WTC11 (cell line): ENCODE data around the gene CSNK1E. TPM values are rescaled to one million over a fixed set of nuclear protein-coding genes. Genes with fewer than 3 reads are reported as not detected.
A peak's percentile ranks its signal among the peaks of the same experiment; 100 is the strongest.

ENCODE experiments used
- ATAC-seq: fragments of 200-7000 bp; cut with Tn5 transposase; 2 replicates; pipeline ENCODE4 v1.10.0; 2021; ENCODE audit warnings: mild to moderate bottlenecking, moderate library complexity
- Bru-seq: library from RNA; stranded (reverse); fragments of 400-500 nt; gene quantifications from one replicate; lab custom pipeline; 2021; lab: Mats Ljungman, UMichigan
- CTCF ChIA-PET: fragments of 300-600 bp; sonication (Branson Sonifier 250); formaldehyde crosslinking; loops from one replicate; lab custom pipeline; 2021; ENCODE audit warnings: antibody characterized with exemption; lab: Charles Lee
- POLR2A ChIA-PET: fragments of 350-600 bp; sonication (Branson Sonifier 250); formaldehyde crosslinking; loops from one replicate; lab custom pipeline; 2021; ENCODE audit warnings: antibody characterized with exemption; lab: Charles Lee
- DNase-seq: peaks from one replicate; pipeline ENCODE4 v3.0.0; 2021; ENCODE audit warnings: low spot score
- H3K27ac Mint-ChIP-seq: 2 replicates; pipeline ENCODE4 v1.8.0; 2021; ENCODE audit warnings: mixed read lengths
- H3K27me3 Mint-ChIP-seq: 2 replicates; pipeline ENCODE4 v1.8.0; 2021; ENCODE audit warnings: low read depth, mild to moderate bottlenecking, moderate library complexity, mixed read lengths
- H3K36me3 Mint-ChIP-seq: 2 replicates; pipeline ENCODE4 v1.8.0; 2021; ENCODE audit warnings: mixed read lengths
- H3K4me1 Mint-ChIP-seq: 2 replicates; pipeline ENCODE4 v1.8.0; 2022; ENCODE audit warnings: mixed read lengths
- H3K4me3 Mint-ChIP-seq: 2 replicates; pipeline ENCODE4 v1.8.0; 2021; ENCODE audit warnings: mild to moderate bottlenecking, moderate library complexity, mixed read lengths
- H3K9me3 Mint-ChIP-seq: 2 replicates; pipeline ENCODE4 v1.8.0; 2021; ENCODE audit warnings: mixed read lengths
- ATF1 ChIP-seq: sonication (generic); formaldehyde crosslinking; IDR thresholded peaks from 2 replicates; pipeline ENCODE4 v1.8.1; 2023; ENCODE audit warnings: mild to moderate bottlenecking, moderate library complexity, missing genetic modification reagents
- CBFB ChIP-seq: sonication (generic); formaldehyde crosslinking; IDR thresholded peaks from 2 replicates; pipeline ENCODE4 v1.8.1; 2022; ENCODE audit warnings: mild to moderate bottlenecking, low read depth, missing genetic modification reagents
- CDX4 ChIP-seq: fragments of 250-450 bp; sonication (Bioruptor Pico); IDR thresholded peaks from 2 replicates; pipeline ENCODE4 v1.9.0; 2021; ENCODE audit warnings: moderate library complexity, mild to moderate bottlenecking, inconsistent platforms, borderline replicate concordance
- CTCF ChIP-seq: fragments of 200-600 bp; IDR thresholded peaks from 2 replicates; pipeline ENCODE4 v1.8.0; 2022; ENCODE audit warnings: antibody characterized with exemption
- ETV6 ChIP-seq: sonication (generic); formaldehyde crosslinking; IDR thresholded peaks from 2 replicates; pipeline ENCODE4 v1.8.1; 2022; ENCODE audit warnings: mild to moderate bottlenecking, missing genetic modification reagents
- FOXP4 ChIP-seq: sonication (generic); formaldehyde crosslinking; IDR thresholded peaks from 2 replicates; pipeline ENCODE4 v1.8.0; 2022; ENCODE audit warnings: mild to moderate bottlenecking, missing genetic modification reagents
- GABPB1 ChIP-seq: sonication (generic); formaldehyde crosslinking; IDR thresholded peaks from 2 replicates; pipeline ENCODE4 v1.8.1; 2023; ENCODE audit warnings: mild to moderate bottlenecking, missing genetic modification reagents
- KAT7 ChIP-seq: sonication (generic); formaldehyde crosslinking; IDR thresholded peaks from 2 replicates; pipeline ENCODE4 v1.8.1; 2023; ENCODE audit warnings: missing genetic modification reagents, mild to moderate bottlenecking, borderline replicate concordance
- NFYB ChIP-seq: sonication (generic); formaldehyde crosslinking; conservative IDR thresholded peaks from 2 replicates; pipeline ENCODE4 v1.8.0; 2022; ENCODE audit warnings: low read depth, missing genetic modification reagents
- NR1H2 ChIP-seq: sonication (generic); formaldehyde crosslinking; IDR thresholded peaks from 2 replicates; pipeline ENCODE4 v1.9.0; 2021; ENCODE audit warnings: mild to moderate bottlenecking, moderate library complexity, missing genetic modification reagents
- NR3C1 ChIP-seq: sonication (generic); formaldehyde crosslinking; conservative IDR thresholded peaks from 2 replicates; pipeline ENCODE4 v1.8.1; 2023; ENCODE audit warnings: low read depth, mild to moderate bottlenecking, missing genetic modification reagents
- PRDM15 ChIP-seq: sonication (generic); formaldehyde crosslinking; IDR thresholded peaks from 2 replicates; pipeline ENCODE4 v1.8.0; 2022; ENCODE audit warnings: missing genetic modification reagents
- RORB ChIP-seq: fragments of 250-450 bp; sonication (Bioruptor Pico); IDR thresholded peaks from 2 replicates; pipeline ENCODE4 v1.9.0; 2021; ENCODE audit warnings: mild to moderate bottlenecking
- SMAD4 ChIP-seq: sonication (generic); formaldehyde crosslinking; IDR thresholded peaks from 2 replicates; pipeline ENCODE4 v1.8.0; 2022; ENCODE audit warnings: mild to moderate bottlenecking, missing genetic modification reagents
- SOX15 ChIP-seq: fragments of 250-450 bp; sonication (Bioruptor Pico); IDR thresholded peaks from 2 replicates; pipeline ENCODE4 v1.9.0; 2021; ENCODE audit warnings: mild to moderate bottlenecking
- TEAD1 ChIP-seq: sonication (generic); formaldehyde crosslinking; IDR thresholded peaks from 2 replicates; pipeline ENCODE4 v1.8.0; 2022; ENCODE audit warnings: mild to moderate bottlenecking, missing genetic modification reagents
- TEAD4 ChIP-seq: sonication (generic); formaldehyde crosslinking; IDR thresholded peaks from 2 replicates; pipeline ENCODE4 v1.8.0; 2022; ENCODE audit warnings: mild to moderate bottlenecking, missing genetic modification reagents
- ZMAT4 ChIP-seq: fragments of 250-450 bp; sonication (Bioruptor Pico); IDR thresholded peaks from 2 replicates; pipeline ENCODE4 v1.9.0; 2021; ENCODE audit warnings: mild to moderate bottlenecking
- ZNF121 ChIP-seq: sonication (generic); formaldehyde crosslinking; IDR thresholded peaks from 2 replicates; pipeline ENCODE4 v1.8.0; 2023; ENCODE audit warnings: missing genetic modification reagents
- ZNF219 ChIP-seq: sonication (generic); formaldehyde crosslinking; IDR thresholded peaks from 2 replicates; pipeline ENCODE4 v1.8.0; 2023; ENCODE audit warnings: missing genetic modification reagents, mild to moderate bottlenecking, borderline replicate concordance
- ZNF396 ChIP-seq: fragments of 250-450 bp; sonication (Bioruptor Pico); IDR thresholded peaks from 2 replicates; pipeline ENCODE4 v1.8.0; 2021; ENCODE audit warnings: mild to moderate bottlenecking, moderate library complexity, borderline replicate concordance
- ZNF512 ChIP-seq: sonication (generic); formaldehyde crosslinking; IDR thresholded peaks from 2 replicates; pipeline ENCODE4 v1.8.1; 2022; ENCODE audit warnings: missing genetic modification reagents, borderline replicate concordance
- ZNF671 ChIP-seq: fragments of 250-450 bp; sonication (Bioruptor Pico); IDR thresholded peaks from 2 replicates; pipeline ENCODE4 v1.8.0; 2021; ENCODE audit warnings: mild to moderate bottlenecking
- long read RNA-seq, 3 experiments: library from RNA in 1 of 3; library from capped mRNA in 1 of 3; library from polyadenylated mRNA in 1 of 3; unstranded in 2 of 3; stranded (forward) in 1 of 3; transcript quantifications; one replicate each; pipeline ENCODE4 v2.0.0, GENCODE V29; 2021
- total RNA-seq: library from RNA; stranded (reverse); gene quantifications from 3 replicates; pipeline ENCODE4 v1.2.3, GENCODE V29; 2021

Gene CSNK1E
- total RNA-seq (262 to 271 TPM (median 265 TPM) in 3 replicates), Bru-seq, nascent RNA (percentile 94 among the genes with signal in this experiment)
- long read RNA-seq, experiment 1, transcript CSNK1E-204 (10 exons, 1,580 nt): minor isoform, 13 of 574 reads
- long read RNA-seq, experiment 1, transcript CSNK1E-205 (8 exons, 2,127 nt): minor isoform, 22 of 574 reads
- long read RNA-seq, experiment 1, transcript CSNK1E-206 (8 exons, 1,631 nt): minor isoform, 8 of 574 reads
- long read RNA-seq, experiment 1, transcript CSNK1E-203 (11 exons, 2,791 nt): major isoform, 391 of 574 reads
- long read RNA-seq, experiment 1, partial matches to known transcripts: 44 of 574 reads
- long read RNA-seq, experiment 1, other reads (novel, unspliced or antisense): 96 of 574 reads
- long read RNA-seq, experiment 2, transcript CSNK1E-203 (11 exons, 2,791 nt): major isoform, 47 of 130 reads
- long read RNA-seq, experiment 2, transcript CSNK1E-204 (10 exons, 1,580 nt): minor isoform, 6 of 130 reads
- long read RNA-seq, experiment 2, partial matches to known transcripts: 12 of 130 reads
- long read RNA-seq, experiment 2, other reads (novel, unspliced or antisense): 59 of 130 reads
- long read RNA-seq, experiment 3, partial matches to known transcripts: 1 of 8 reads
- long read RNA-seq, experiment 3, other reads (novel, unspliced or antisense): 7 of 8 reads

GRCh38 chr22:38317122-38317994 is at the start of gene CSNK1E:
CSNK1E (minus strand) TSS chr22:38317433; CDS start chr22:38314157, 3,276 bp downstream.
- H3K4me1 Mint-ChIP-seq: peaks cover 66% of the 10 kb centered on the region
- H3K36me3 Mint-ChIP-seq: peaks cover 23% of the 10 kb centered on the region
- POLR2A ChIA-PET: interaction anchor here (0.5 to 1.5 kb wide), 6 partner anchors 9 to 614 kb away, joined by 3 to 5 read pairs (median 4); no protein-coding TSS in a partner anchor
- ATAC-seq: peak; percentile 40
- DNase-seq: peak; percentile 75
- H3K27ac Mint-ChIP-seq: peak within 1 kb of the TSS; percentile 99
- H3K4me3 Mint-ChIP-seq: peak within 1 kb of the TSS; percentile 94
- no peaks in the 10 kb centered on the region for H3K9me3 Mint-ChIP-seq
- H3K27me3 Mint-ChIP-seq: no peaks in the 10 kb centered on the region
- CTCF ChIA-PET: interaction anchor here (1.0 to 1.4 kb wide), 2 partner anchors 55 to 265 kb away, joined by 3 to 5 read pairs; no protein-coding TSS in a partner anchor
- TF ChIP-seq ZNF512 (CRISPR knock-in tag) (no peak), RORB (CRISPR knock-in tag) (no peak), ZNF671 (CRISPR knock-in tag) (no peak), ATF1 (CRISPR knock-in tag) (no peak), CDX4 (CRISPR knock-in tag) (no peak), PRDM15 (CRISPR knock-in tag) (no peak), NR1H2 (CRISPR knock-in tag) (no peak), ZNF219 (CRISPR knock-in tag) (no peak), NFYB (CRISPR knock-in tag) (no peak), SOX15 (CRISPR knock-in tag) (no peak), ZNF396 (CRISPR knock-in tag) (no peak), KAT7 (CRISPR knock-in tag) (no peak), NR3C1 (CRISPR knock-in tag) (no peak), CBFB (CRISPR knock-in tag) (no peak), FOXP4 (CRISPR knock-in tag) (peak; percentile 40; the same call in 1 of the 2 replicates), TEAD4 (no peak), SMAD4 (CRISPR knock-in tag) (no peak), GABPB1 (no peak), ZMAT4 (no peak), TEAD1 (CRISPR knock-in tag) (0 out of 2 replicates have a peak, but pooled peaks have one; percentile 57), CTCF (no peak), ZNF121 (CRISPR knock-in tag) (0 out of 2 replicates have a peak, but pooled peaks have one; percentile 2), ETV6 (0 out of 2 replicates have a peak, but pooled peaks have one; percentile 46)
